ENCODE results near the gene ZBTB8A. TPM values are rescaled to one million over a fixed set of nuclear protein-coding genes. Genes with fewer than 3 reads are reported as not detected.
"Not testable (repeated sequence)": the region's sequence is repeated elsewhere in the genome, so short reads cannot be mapped to it uniquely, and the experiment has no call there.

The ZBTB8A gene
- polyA plus RNA-seq, 3 donors: 17.7 to 18.1 (median 18.0) TPM

GRCh38 chr1:32536117-32536516 lies 3.1 kb upstream of the ZBTB8A start:
- DNase-seq (ENCODE audit: low read depth in 3 of 3, low spot score in 2 of 3): no peak

GRCh38 chr1:32536764-32537163 lies 2.5 kb upstream of the ZBTB8A start:
- DNase-seq (ENCODE audit: low read depth in 3 of 3, low spot score in 2 of 3): no peak

GRCh38 chr1:32539584-32540571 lies 651 bp downstream of the ZBTB8A start:
- peak in 1 of 3 donors; percentile 5 for DNase-seq (ENCODE audit: low read depth in 3 of 3, low spot score in 2 of 3)

- DNase-seq (ENCODE audit: low read depth in 3 of 3, low spot score in 2 of 3): no peak
Observed at GRCh38 chr1:32540605-32541004, 1.4 kb downstream of the ZBTB8A start.

GRCh38 chr1:32541064-32541566 lies 1.9 kb downstream of the ZBTB8A start:
- DNase-seq (ENCODE audit: low read depth in 3 of 3, low spot score in 2 of 3): no peak

GRCh38 chr1:32546611-32547010 lies 7.4 kb downstream of the ZBTB8A start:
- DNase-seq (ENCODE audit: low read depth in 3 of 3, low spot score in 2 of 3): no peak

GRCh38 chr1:32549616-32550015 lies 10.4 kb downstream of the ZBTB8A start:
- peak in 1 of 3 donors; percentile 1 for DNase-seq (ENCODE audit: low read depth in 3 of 3, low spot score in 2 of 3)

- DNase-seq (ENCODE audit: low read depth in 3 of 3, low spot score in 2 of 3): no peak
Observed at GRCh38 chr1:32554288-32554687, 15.1 kb downstream of the ZBTB8A start.

GRCh38 chr1:32557035-32557434 lies 17.8 kb downstream of the ZBTB8A start:
- not testable (repeated sequence) for DNase-seq (ENCODE audit: low read depth in 3 of 3, low spot score in 2 of 3)

GRCh38 chr1:32557812-32558211 lies 18.6 kb downstream of the ZBTB8A start:
- no peak for DNase-seq (ENCODE audit: low read depth in 3 of 3, low spot score in 2 of 3)

GRCh38 chr1:32568929-32569328 lies 29.7 kb downstream of the ZBTB8A start:
- DNase-seq (ENCODE audit: low read depth in 3 of 3, low spot score in 2 of 3): no peak

GRCh38 chr1:32580348-32581017 lies 41.3 kb downstream of the ZBTB8A start:
- DNase-seq (ENCODE audit: low read depth in 3 of 3, low spot score in 2 of 3): no peak

- no peak for DNase-seq (ENCODE audit: low read depth in 3 of 3, low spot score in 2 of 3)
Observed at GRCh38 chr1:32592943-32593342, 53.7 kb downstream of the ZBTB8A start.

GRCh38 chr1:32600034-32600433 lies 60.8 kb downstream of the ZBTB8A start:
- DNase-seq (ENCODE audit: low read depth in 3 of 3, low spot score in 2 of 3): no peak

GRCh38 chr1:32605711-32606424 lies 66.6 kb downstream of the ZBTB8A start:
- no peak for DNase-seq (ENCODE audit: low read depth in 3 of 3, low spot score in 2 of 3)

- DNase-seq (ENCODE audit: low read depth in 3 of 3, low spot score in 2 of 3): no peak
Observed at GRCh38 chr1:32606565-32607371, 67.5 kb downstream of the ZBTB8A start.

GRCh38 chr1:32609180-32609579 lies 70.0 kb downstream of the ZBTB8A start:
- no peak for DNase-seq (ENCODE audit: low read depth in 3 of 3, low spot score in 2 of 3)

- no peak for DNase-seq (ENCODE audit: low read depth in 3 of 3, low spot score in 2 of 3)
Observed at GRCh38 chr1:32611859-32612188, 72.6 kb downstream of the ZBTB8A start.

- DNase-seq (ENCODE audit: low read depth in 3 of 3, low spot score in 2 of 3): peak; percentile 15 to 46 (median 18)
Observed at GRCh38 chr1:32612189-32612881, 73.1 kb downstream of the ZBTB8A start.

- DNase-seq (ENCODE audit: low read depth in 3 of 3, low spot score in 2 of 3): no peak
Observed at GRCh38 chr1:32613472-32613871, 74.2 kb downstream of the ZBTB8A start.
